ENCODE measurements around the gene PHC2. TPM values are rescaled to one million over a fixed set of nuclear protein-coding genes. Genes with fewer than 3 reads are reported as not detected.
A peak's percentile ranks its signal among the peaks of the same experiment; 100 is the strongest.

PHC2 gene
- total and polyA plus RNA-seq, 2 donors from 2014 or later = 118 to 149 TPM

- Histone ChIP-seq H3K27me3 (ENCODE audit: control insufficient read depth, insufficient read depth, low read length) (no peaks in the 10 kb centered on the region), H3K4me3 (ENCODE audit: low read length in 3 of 3) (no peak overlapping the region), H3K9ac (ENCODE audit: low read length in 3 of 3) (peak overlapping the region in 1 of 3 donors; percentile 62), H3K9me3 (ENCODE audit: control insufficient read depth in 2 of 3, insufficient read depth in 1 of 3, low read length in 3 of 3) (no peaks in the 10 kb centered on the region), H3K27ac (ENCODE audit: low read depth in 2 of 2, low read length in 2 of 2) (peak overlapping the region; percentile 65 to 87), H3K36me3 (ENCODE audit: control insufficient read depth in 2 of 3, insufficient read depth in 3 of 3, low read length in 3 of 3) (peaks cover 0 to 2% (median 0%) of the 10 kb centered on the region in 3 donors), H3K4me1 (ENCODE audit: control insufficient read depth in 2 of 3, insufficient read depth in 2 of 3, low read depth in 1 of 3, low read length in 3 of 3) (peaks cover 30 to 46% (median 43%) of the 10 kb centered on the region in 3 donors)
- DNase-seq (peak in 3 of 5 donors; percentile 50 to 70 (median 54)), FAIRE-seq (no peak)
- intact Hi-C loops (cut with DNase I) = no loop called here
- TF ChIP-seq CTCF (IDR thresholded peaks at IDR 0.05; ENCODE audit: borderline replicate concordance, extremely low read depth, insufficient read depth) = no peak
Observed at GRCh38 chr1:33361532-33362235, 69.2 kb downstream of the PHC2 start.

- Histone ChIP-seq H3K36me3 (ENCODE audit: control insufficient read depth in 2 of 3, insufficient read depth in 3 of 3, low read length in 3 of 3) (peaks cover 0 to 2% (median 0%) of the 10 kb centered on the region in 3 donors), H3K4me1 (ENCODE audit: control insufficient read depth in 2 of 3, insufficient read depth in 2 of 3, low read depth in 1 of 3, low read length in 3 of 3) (peaks cover 22 to 33% (median 31%) of the 10 kb centered on the region in 3 donors), H3K27me3 (ENCODE audit: control insufficient read depth, insufficient read depth, low read length) (no peaks in the 10 kb centered on the region), H3K9ac (ENCODE audit: low read length in 3 of 3) (no peak overlapping the region), H3K9me3 (ENCODE audit: control insufficient read depth in 2 of 3, insufficient read depth in 1 of 3, low read length in 3 of 3) (no peaks in the 10 kb centered on the region), H3K4me3 (ENCODE audit: low read length in 3 of 3) (no peak overlapping the region), H3K27ac (ENCODE audit: low read depth in 2 of 2, low read length in 2 of 2) (no peak overlapping the region)
- no peak for FAIRE-seq
- TF ChIP-seq CTCF (IDR thresholded peaks at IDR 0.05; ENCODE audit: borderline replicate concordance, extremely low read depth, insufficient read depth) = no peak
- intact Hi-C loops (cut with DNase I) = no loop called here
- no peak for DNase-seq
Observed at GRCh38 chr1:33360367-33360766, 70.5 kb downstream of the PHC2 start.

- Histone ChIP-seq H3K27me3 (ENCODE audit: control insufficient read depth, insufficient read depth, low read length) (no peaks in the 10 kb centered on the region), H3K27ac (ENCODE audit: low read depth in 2 of 2, low read length in 2 of 2) (no peak overlapping the region), H3K9ac (ENCODE audit: low read length in 3 of 3) (no peak overlapping the region), H3K36me3 (ENCODE audit: control insufficient read depth in 2 of 3, insufficient read depth in 3 of 3, low read length in 3 of 3) (peaks cover 0 to 2% (median 0%) of the 10 kb centered on the region in 3 donors), H3K4me3 (ENCODE audit: low read length in 3 of 3) (no peak overlapping the region), H3K4me1 (ENCODE audit: control insufficient read depth in 2 of 3, insufficient read depth in 2 of 3, low read depth in 1 of 3, low read length in 3 of 3) (peaks cover 22 to 29% (median 28%) of the 10 kb centered on the region in 3 donors), H3K9me3 (ENCODE audit: control insufficient read depth in 2 of 3, insufficient read depth in 1 of 3, low read length in 3 of 3) (no peaks in the 10 kb centered on the region)
- FAIRE-seq (no peak), DNase-seq (no peak)
- intact Hi-C loops (cut with DNase I) = no loop called here
- no peak for TF ChIP-seq CTCF (IDR thresholded peaks at IDR 0.05; ENCODE audit: borderline replicate concordance, extremely low read depth, insufficient read depth)
Observed at GRCh38 chr1:33359931-33360330, 71.0 kb downstream of the PHC2 start.

Data from kidney (tissue), 14 donors.